ENCODE data around the gene SKI. TPM values are rescaled to one million over a fixed set of nuclear protein-coding genes. Genes with fewer than 3 reads are reported as not detected.
A peak's percentile ranks its signal among the peaks of the same experiment; 100 is the strongest.

SKI gene
- total and polyA plus RNA-seq, 2 donors (not counting 1 experiment from before 2014, with no cell fraction given), result 11.6 to 21.8 TPM

- H3K36me3 ChIP-seq (ENCODE audit: control insufficient read depth, insufficient read depth, low read length), result peaks cover 8% of the 10 kb centered on the region
- peak in 1 of 2 donors; percentile 19 for DNase-seq (ENCODE audit: low read depth in 2 of 2)
- TF ChIP-seq CTCF (conservative IDR thresholded peaks at IDR 0.05 in 1 of 2, IDR thresholded peaks at IDR 0.05 in 1 of 2; ENCODE audit: low read depth in 1 of 2, low read length in 2 of 2), result peak in 1 of 2 donors; percentile 13
- no peak for TF ChIP-seq EZH2 (IDR thresholded peaks at IDR 0.05; ENCODE audit: low read length, missing control alignments)
- H3K9me3 ChIP-seq (ENCODE audit: control insufficient read depth, insufficient read depth, low read depth, low read length), result no peaks in the 10 kb centered on the region
- H3K4me1 ChIP-seq (ENCODE audit: control insufficient read depth, extremely low read depth, insufficient read depth, low read length), result peaks cover 27% of the 10 kb centered on the region
- peak overlapping the region; percentile 26 for H3K4me2 ChIP-seq (ENCODE audit: extremely low read depth, insufficient read depth, low read length)
- H3K27me3 ChIP-seq (ENCODE audit: control insufficient read depth, insufficient read depth, low read length), result no peaks in the 10 kb centered on the region
- no peak overlapping the region for H3K9ac ChIP-seq (ENCODE audit: insufficient read depth, low read length)
- peak overlapping the region; percentile 40 for H3K27ac ChIP-seq (ENCODE audit: insufficient read depth, low read length)
- H2AFZ ChIP-seq (ENCODE audit: low read length), result no peak overlapping the region
- no peaks in the 10 kb centered on the region for H4K20me1 ChIP-seq (ENCODE audit: control insufficient read depth, extremely low read depth, insufficient read depth, low read length)
- no peak overlapping the region for H3K4me3 ChIP-seq (replicated peaks in 1 of 4; ENCODE audit: control extremely low read depth in 1 of 4, insufficient read depth in 1 of 4, low read depth in 3 of 4, low read length in 4 of 4)
- H3K79me2 ChIP-seq (ENCODE audit: control insufficient read depth, insufficient read depth, low read length), result peaks cover 97% of the 10 kb centered on the region
These were observed 9.7 kb downstream of the SKI start for GRCh38 chr1:2237773-2238172.

- Histone ChIP-seq H3K27me3 (ENCODE audit: control insufficient read depth, insufficient read depth, low read length) (no peaks in the 10 kb centered on the region), H2AFZ (ENCODE audit: low read length) (no peak overlapping the region), H3K9me3 (ENCODE audit: control insufficient read depth, insufficient read depth, low read depth, low read length) (no peaks in the 10 kb centered on the region), H3K79me2 (ENCODE audit: control insufficient read depth, insufficient read depth, low read length) (peaks cover 97% of the 10 kb centered on the region), H3K36me3 (ENCODE audit: control insufficient read depth, insufficient read depth, low read length) (peaks cover 8% of the 10 kb centered on the region), H3K4me2 (ENCODE audit: extremely low read depth, insufficient read depth, low read length) (no peak overlapping the region), H4K20me1 (ENCODE audit: control insufficient read depth, extremely low read depth, insufficient read depth, low read length) (no peaks in the 10 kb centered on the region), H3K4me1 (ENCODE audit: control insufficient read depth, extremely low read depth, insufficient read depth, low read length) (peaks cover 32% of the 10 kb centered on the region), H3K9ac (ENCODE audit: insufficient read depth, low read length) (no peak overlapping the region), H3K4me3 (replicated peaks in 1 of 4; ENCODE audit: control extremely low read depth in 1 of 4, insufficient read depth in 1 of 4, low read depth in 3 of 4, low read length in 4 of 4) (no peak overlapping the region), H3K27ac (ENCODE audit: insufficient read depth, low read length) (peak overlapping the region; percentile 40)
- no peak for DNase-seq (ENCODE audit: low read depth in 2 of 2)
- TF ChIP-seq CTCF (conservative IDR thresholded peaks at IDR 0.05 in 1 of 2, IDR thresholded peaks at IDR 0.05 in 1 of 2; ENCODE audit: low read depth in 1 of 2, low read length in 2 of 2) (no peak), EZH2 (IDR thresholded peaks at IDR 0.05; ENCODE audit: low read length, missing control alignments) (no peak)
These were observed 10.4 kb downstream of the SKI start for GRCh38 chr1:2238361-2239012.

GRCh38 chr1:2239013-2239370 lies 10.9 kb downstream of the SKI start:
- Histone ChIP-seq H2AFZ (ENCODE audit: low read length) (no peak overlapping the region), H3K4me3 (replicated peaks in 1 of 4; ENCODE audit: control extremely low read depth in 1 of 4, insufficient read depth in 1 of 4, low read depth in 3 of 4, low read length in 4 of 4) (no peak overlapping the region), H3K79me2 (ENCODE audit: control insufficient read depth, insufficient read depth, low read length) (peaks cover 97% of the 10 kb centered on the region), H3K4me2 (ENCODE audit: extremely low read depth, insufficient read depth, low read length) (no peak overlapping the region), H3K9me3 (ENCODE audit: control insufficient read depth, insufficient read depth, low read depth, low read length) (no peaks in the 10 kb centered on the region), H3K4me1 (ENCODE audit: control insufficient read depth, extremely low read depth, insufficient read depth, low read length) (peaks cover 29% of the 10 kb centered on the region), H3K9ac (ENCODE audit: insufficient read depth, low read length) (no peak overlapping the region), H3K27ac (ENCODE audit: insufficient read depth, low read length) (no peak overlapping the region), H4K20me1 (ENCODE audit: control insufficient read depth, extremely low read depth, insufficient read depth, low read length) (no peaks in the 10 kb centered on the region), H3K36me3 (ENCODE audit: control insufficient read depth, insufficient read depth, low read length) (peaks cover 8% of the 10 kb centered on the region), H3K27me3 (ENCODE audit: control insufficient read depth, insufficient read depth, low read length) (no peaks in the 10 kb centered on the region)
- no peak for DNase-seq (ENCODE audit: low read depth in 2 of 2)
- TF ChIP-seq CTCF (conservative IDR thresholded peaks at IDR 0.05 in 1 of 2, IDR thresholded peaks at IDR 0.05 in 1 of 2; ENCODE audit: low read depth in 1 of 2, low read length in 2 of 2) (no peak), EZH2 (IDR thresholded peaks at IDR 0.05; ENCODE audit: low read length, missing control alignments) (no peak)
